Ishikawa (cell line): Measurements from ENCODE around the gene WDR90.

ENCODE experiments used
- CEBPB ChIP-seq: IDR thresholded peaks from 2 replicates; pipeline ENCODE4 v1.6.1; 2012
- CREB1 ChIP-seq: IDR thresholded peaks from 2 replicates; pipeline ENCODE4 v1.6.1; 2012; ENCODE audit warnings: low read depth
- EGR1 ChIP-seq: IDR thresholded peaks from 2 replicates; pipeline ENCODE4 v1.6.1; 2012
- EP300 ChIP-seq: IDR thresholded peaks from 2 replicates; pipeline ENCODE4 v1.6.1; 2012; ENCODE audit warnings: borderline replicate concordance
- FOXM1 ChIP-seq: IDR thresholded peaks from 2 replicates; pipeline ENCODE4 v1.6.1; 2012; ENCODE audit warnings: low read depth, borderline replicate concordance
- MAX ChIP-seq: IDR thresholded peaks from 2 replicates; pipeline ENCODE4 v1.6.1; 2012
- NFIC ChIP-seq: IDR thresholded peaks from 2 replicates; pipeline ENCODE4 v1.6.1; 2012
- RAD21 ChIP-seq: IDR thresholded peaks from 2 replicates; pipeline ENCODE4 v1.6.1; 2012; ENCODE audit warnings: low read depth
- TAF1 ChIP-seq: IDR thresholded peaks from 2 replicates; pipeline ENCODE4 v1.6.1; 2012; ENCODE audit warnings: low read depth, mild to moderate bottlenecking
- TCF12 ChIP-seq: IDR thresholded peaks from 2 replicates; pipeline ENCODE4 v1.6.1; 2012; ENCODE audit warnings: low read depth
- TEAD4 ChIP-seq: IDR thresholded peaks from 2 replicates; pipeline ENCODE4 v1.6.1; 2012
- YY1 ChIP-seq: IDR thresholded peaks from 2 replicates; pipeline ENCODE4 v1.6.1; 2012; ENCODE audit warnings: low read depth
- ZBTB7A ChIP-seq: IDR thresholded peaks from 2 replicates; pipeline ENCODE4 v1.6.1; 2012; ENCODE audit warnings: low read depth
- TF ChIP-seq, protein P1 (sequence below): IDR thresholded peaks from 2 replicates; pipeline ENCODE4 v1.6.1; 2012; ENCODE audit warnings: low read depth, mild to moderate bottlenecking
- TF ChIP-seq, protein P2 (sequence below): IDR thresholded peaks from 2 replicates; pipeline ENCODE4 v1.6.1; 2012

The WDR90 gene

GRCh38 chr16:689175-689897 lies 40.2 kb downstream of the WDR90 start:
- TF ChIP-seq CEBPB, result no peak
- TF ChIP-seq FOXM1, result no peak
- no peak for TF ChIP-seq RAD21
- TF ChIP-seq EP300, result no peak
- TF ChIP-seq, protein P1, sequence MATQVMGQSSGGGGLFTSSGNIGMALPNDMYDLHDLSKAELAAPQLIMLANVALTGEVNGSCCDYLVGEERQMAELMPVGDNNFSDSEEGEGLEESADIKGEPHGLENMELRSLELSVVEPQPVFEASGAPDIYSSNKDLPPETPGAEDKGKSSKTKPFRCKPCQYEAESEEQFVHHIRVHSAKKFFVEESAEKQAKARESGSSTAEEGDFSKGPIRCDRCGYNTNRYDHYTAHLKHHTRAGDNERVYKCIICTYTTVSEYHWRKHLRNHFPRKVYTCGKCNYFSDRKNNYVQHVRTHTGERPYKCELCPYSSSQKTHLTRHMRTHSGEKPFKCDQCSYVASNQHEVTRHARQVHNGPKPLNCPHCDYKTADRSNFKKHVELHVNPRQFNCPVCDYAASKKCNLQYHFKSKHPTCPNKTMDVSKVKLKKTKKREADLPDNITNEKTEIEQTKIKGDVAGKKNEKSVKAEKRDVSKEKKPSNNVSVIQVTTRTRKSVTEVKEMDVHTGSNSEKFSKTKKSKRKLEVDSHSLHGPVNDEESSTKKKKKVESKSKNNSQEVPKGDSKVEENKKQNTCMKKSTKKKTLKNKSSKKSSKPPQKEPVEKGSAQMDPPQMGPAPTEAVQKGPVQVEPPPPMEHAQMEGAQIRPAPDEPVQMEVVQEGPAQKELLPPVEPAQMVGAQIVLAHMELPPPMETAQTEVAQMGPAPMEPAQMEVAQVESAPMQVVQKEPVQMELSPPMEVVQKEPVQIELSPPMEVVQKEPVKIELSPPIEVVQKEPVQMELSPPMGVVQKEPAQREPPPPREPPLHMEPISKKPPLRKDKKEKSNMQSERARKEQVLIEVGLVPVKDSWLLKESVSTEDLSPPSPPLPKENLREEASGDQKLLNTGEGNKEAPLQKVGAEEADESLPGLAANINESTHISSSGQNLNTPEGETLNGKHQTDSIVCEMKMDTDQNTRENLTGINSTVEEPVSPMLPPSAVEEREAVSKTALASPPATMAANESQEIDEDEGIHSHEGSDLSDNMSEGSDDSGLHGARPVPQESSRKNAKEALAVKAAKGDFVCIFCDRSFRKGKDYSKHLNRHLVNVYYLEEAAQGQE, result no peak
- no peak for TF ChIP-seq ZBTB7A
- TF ChIP-seq TCF12, result no peak
- TF ChIP-seq TEAD4, result no peak
- TF ChIP-seq YY1, result no peak
- TF ChIP-seq NFIC, result no peak

DNA sequence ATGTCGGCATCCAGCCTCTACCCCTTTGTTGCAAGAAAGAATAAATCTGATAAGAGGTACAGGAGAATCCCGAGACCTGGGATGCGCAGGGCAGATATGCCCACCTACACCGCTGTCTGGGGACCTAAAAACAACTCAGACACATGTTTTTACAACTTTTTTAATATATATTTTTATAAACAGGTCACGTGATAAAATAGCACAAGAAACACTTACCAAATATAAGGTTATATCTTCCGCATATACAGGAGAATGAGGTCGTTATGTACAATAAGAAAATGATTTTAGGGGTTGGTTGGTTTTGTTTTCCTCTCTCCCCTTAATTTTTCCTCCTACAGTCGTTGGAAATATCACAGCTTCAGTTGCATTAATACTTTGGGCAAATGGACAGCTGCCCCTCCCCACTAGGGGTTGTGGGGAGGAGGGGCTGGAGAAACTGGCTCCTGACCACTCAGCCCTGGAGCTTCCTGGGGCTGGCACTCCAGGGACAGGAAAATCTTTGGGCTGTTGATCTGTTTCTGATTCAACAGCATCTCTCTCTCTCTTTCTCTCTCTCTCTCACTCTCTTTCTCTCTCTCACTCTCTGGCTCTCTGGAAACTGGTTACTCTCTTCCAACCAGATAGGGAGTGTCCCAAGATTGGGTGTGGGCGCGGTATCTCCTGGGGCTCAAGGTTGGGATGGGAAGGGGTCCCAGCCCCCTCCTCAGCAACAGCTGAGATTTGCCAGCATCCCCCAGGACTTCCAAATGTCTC lies 43.4 kb downstream of the WDR90 start:
- TF ChIP-seq CREB1 (no peak), NFIC (no peak), MAX (no peak), TAF1 (no peak), FOXM1 (no peak), RAD21 (no peak), TCF12 (no peak)

DNA sequence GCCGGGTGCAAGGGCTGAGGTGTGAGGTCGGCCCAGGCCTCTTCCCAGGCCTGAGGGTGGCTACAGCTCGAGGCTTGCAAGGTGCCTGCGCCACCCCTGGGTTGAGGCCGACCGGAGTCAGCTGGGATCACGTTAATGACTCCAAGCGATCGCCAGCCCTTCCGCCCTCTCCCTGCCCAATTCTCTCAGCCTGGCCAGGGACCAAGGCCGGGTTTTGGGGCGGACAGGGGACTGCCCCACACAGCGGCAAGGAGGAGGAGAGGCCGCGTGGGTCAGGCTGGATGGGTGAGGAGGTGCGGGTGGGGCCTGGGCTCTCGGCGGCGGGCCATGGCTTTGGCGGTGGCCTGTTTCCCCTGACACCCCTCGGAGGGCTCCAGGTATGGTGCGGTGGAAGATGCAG lies 44.2 kb downstream of the WDR90 start:
- TF ChIP-seq EP300, result no peak

- TF ChIP-seq TEAD4 (no peak), YY1 (0 out of 2 replicates have a peak, but pooled peaks have one; percentile 17), NFIC (no peak), TCF12 (no peak), EGR1 (no peak), ZBTB7A (no peak), TAF1 (no peak), RAD21 (no peak)
Measured at GRCh38 chr16:693766-694165, 44.6 kb downstream of the WDR90 start.

DNA sequence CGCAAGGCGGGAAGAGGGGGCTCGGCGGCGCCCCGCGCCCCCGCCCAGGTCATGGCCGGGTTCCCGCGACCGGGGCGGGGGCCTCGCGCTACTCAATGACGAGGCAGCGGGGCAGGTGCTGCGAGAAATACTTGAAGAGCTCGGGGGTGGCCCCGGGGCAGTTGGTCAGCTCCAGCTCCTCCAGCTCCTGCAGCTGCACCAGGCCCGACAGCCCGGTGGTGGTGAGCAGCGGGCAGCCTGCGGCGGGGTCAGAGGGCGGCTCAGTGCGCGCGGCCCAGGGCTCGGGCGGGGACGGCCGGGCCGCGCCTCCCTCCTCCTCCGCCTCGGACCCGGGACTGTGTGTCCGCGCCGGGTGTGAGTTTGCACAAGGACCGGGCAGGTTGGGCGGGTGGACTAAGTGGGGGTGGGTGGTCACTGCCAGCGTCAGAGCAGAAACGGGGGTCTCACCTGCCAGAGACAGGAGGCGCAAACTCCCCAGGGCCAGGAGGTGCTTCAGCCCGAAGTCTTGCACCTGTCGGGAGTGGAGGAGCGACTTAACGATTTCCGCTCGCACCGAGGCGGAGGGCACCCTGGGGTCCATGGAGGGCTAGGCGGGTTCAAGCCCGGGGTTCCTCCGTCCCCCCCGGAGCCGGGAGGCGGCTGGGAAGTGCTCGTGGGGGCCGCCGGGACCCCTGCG lies 45.2 kb downstream of the WDR90 start:
- TF ChIP-seq EP300 (no peak), RAD21 (no peak), ZBTB7A (peak; percentile 36; the same call in 1 of the 2 replicates)
- TF ChIP-seq, protein P1, result 0 out of 2 replicates have a peak, but pooled peaks have one; percentile 19

DNA sequence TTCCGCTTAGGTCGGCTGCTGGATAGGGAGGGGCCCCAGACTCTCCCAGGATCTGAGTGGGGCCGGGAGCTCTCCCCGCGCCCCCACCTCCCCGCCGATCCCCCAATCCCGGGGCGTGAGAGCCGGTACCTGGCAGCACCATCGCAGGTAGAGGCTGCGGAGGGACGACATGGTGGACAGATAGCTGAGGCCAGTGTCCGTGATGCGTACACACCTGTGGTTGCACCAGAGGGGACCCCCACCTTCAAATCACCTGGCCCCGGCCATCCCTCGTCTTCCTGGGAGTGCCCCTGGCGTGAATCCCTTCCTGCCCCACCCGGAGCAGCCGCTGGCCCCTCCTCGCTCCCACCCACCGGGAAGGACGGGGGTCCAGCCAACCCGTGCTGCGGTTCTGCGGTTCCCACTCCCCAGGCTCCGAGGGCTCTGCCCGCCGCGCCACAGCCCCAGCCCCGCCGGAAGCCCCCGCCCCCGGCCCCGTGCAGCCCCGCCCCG lies 45.7 kb downstream of the WDR90 start:
- no peak for TF ChIP-seq TEAD4
- TF ChIP-seq, protein P1, result no peak
- TF ChIP-seq MAX, result no peak
- no peak for TF ChIP-seq NFIC
- no peak for TF ChIP-seq FOXM1
- TF ChIP-seq TAF1, result no peak
- no peak for TF ChIP-seq RAD21
- TF ChIP-seq YY1, result no peak
- TF ChIP-seq ZBTB7A, result no peak
- TF ChIP-seq EGR1, result no peak
- no peak for TF ChIP-seq TCF12
- TF ChIP-seq CEBPB, result no peak
- no peak for TF ChIP-seq EP300
- TF ChIP-seq CREB1, result no peak
- TF ChIP-seq, protein P2, sequence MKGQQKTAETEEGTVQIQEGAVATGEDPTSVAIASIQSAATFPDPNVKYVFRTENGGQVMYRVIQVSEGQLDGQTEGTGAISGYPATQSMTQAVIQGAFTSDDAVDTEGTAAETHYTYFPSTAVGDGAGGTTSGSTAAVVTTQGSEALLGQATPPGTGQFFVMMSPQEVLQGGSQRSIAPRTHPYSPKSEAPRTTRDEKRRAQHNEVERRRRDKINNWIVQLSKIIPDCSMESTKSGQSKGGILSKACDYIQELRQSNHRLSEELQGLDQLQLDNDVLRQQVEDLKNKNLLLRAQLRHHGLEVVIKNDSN, result no peak
